Colonic mucosa (tissue), 4 donors: ENCODE data around the gene MAN1A1. TPM values are rescaled to one million over a fixed set of nuclear protein-coding genes. Genes with fewer than 3 reads are reported as not detected.

Experiments
- DNase-seq: peaks from one replicate; pipeline ENCODE4 v3.0.0-alpha.2; 2020
- H3K27ac ChIP-seq: fragments of 200-600 bp; one replicate; pipeline ENCODE4 v1.8.0; 2021
- H3K27me3 ChIP-seq: fragments of 200-600 bp; one replicate; pipeline ENCODE4 v1.8.0; 2021
- H3K36me3 ChIP-seq: fragments of 200-600 bp; one replicate; pipeline ENCODE4 v1.8.0; 2021
- H3K4me1 ChIP-seq: fragments of 200-600 bp; one replicate; pipeline ENCODE4 v1.8.0; 2021; ENCODE audit warnings: mild to moderate bottlenecking
- H3K4me3 ChIP-seq: fragments of 200-600 bp; one replicate; pipeline ENCODE4 v1.8.0; 2021
- H3K9ac ChIP-seq, 2 donors: one replicate each; pipeline ENCODE4 v1.7.0; 2013; ENCODE audit warnings: control low read depth in 2 of 2, low read depth in 2 of 2, low read length in 2 of 2
- H3K9me3 ChIP-seq: fragments of 200-600 bp; one replicate; pipeline ENCODE4 v1.8.0; 2021
- intact Hi-C: fragments of 100-400 bp; cut with DNase I; formaldehyde crosslinking; loops from one replicate; pipeline ENCODE4 v1.14.1; 2022
- total RNA-seq, 2 donors: library from RNA; stranded (reverse); fragmentation: NEBNext Ultra II Directional in 1 of 2; extraction: Animal tissue kit (Norgen Biotek cat#: 25700) in 1 of 2; gene quantifications; one replicate each; pipeline ENCODE4 v1.2.1, GENCODE V29; 2021
- TF ChIP-seq, protein P1 (sequence below): fragments of 200-600 bp; IDR thresholded peaks from one replicate; pipeline ENCODE4 v1.8.0; 2022; ENCODE audit warnings: antibody characterized with exemption, mild to moderate bottlenecking
- donor health status: healthy.
- donor health status: DM: no; HTN: no; CAD: no.
- donor health status: DM: no; HTN: no; CAD: no.

Gene MAN1A1
- total RNA-seq, 2 donors from 2014 or later = 43.5 to 77.1 TPM

DNA sequence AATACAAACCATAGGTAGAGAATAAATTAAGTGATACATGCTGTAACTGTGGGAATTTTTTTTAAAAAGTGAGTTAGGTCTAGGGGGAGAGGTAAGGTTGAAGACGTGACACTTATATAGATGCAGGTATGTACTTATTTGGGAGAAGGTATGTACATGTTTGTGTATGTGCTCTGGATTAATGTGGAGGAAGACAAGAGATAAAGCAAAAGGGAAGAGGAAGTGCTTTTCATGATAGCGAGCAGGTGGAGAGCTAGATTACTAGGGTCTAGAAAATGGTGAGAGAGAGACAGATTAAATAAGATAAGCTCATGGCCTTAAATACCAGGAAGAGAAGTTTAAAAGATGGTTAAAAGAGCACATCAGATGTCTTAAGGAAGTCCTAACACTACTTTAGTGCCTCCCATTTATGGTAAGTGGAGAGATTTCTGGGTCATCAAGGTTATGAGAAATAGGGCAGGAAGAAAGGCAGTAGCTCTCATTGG, 92.5 kb downstream of the MAN1A1 start:
- no peak overlapping the region for H3K4me3 ChIP-seq
- no peaks in the 10 kb centered on the region for H3K27me3 ChIP-seq
- no peaks in the 10 kb centered on the region for H3K9me3 ChIP-seq
- H3K36me3 ChIP-seq = no peaks in the 10 kb centered on the region
- no peak for DNase-seq
- TF ChIP-seq, protein P1, sequence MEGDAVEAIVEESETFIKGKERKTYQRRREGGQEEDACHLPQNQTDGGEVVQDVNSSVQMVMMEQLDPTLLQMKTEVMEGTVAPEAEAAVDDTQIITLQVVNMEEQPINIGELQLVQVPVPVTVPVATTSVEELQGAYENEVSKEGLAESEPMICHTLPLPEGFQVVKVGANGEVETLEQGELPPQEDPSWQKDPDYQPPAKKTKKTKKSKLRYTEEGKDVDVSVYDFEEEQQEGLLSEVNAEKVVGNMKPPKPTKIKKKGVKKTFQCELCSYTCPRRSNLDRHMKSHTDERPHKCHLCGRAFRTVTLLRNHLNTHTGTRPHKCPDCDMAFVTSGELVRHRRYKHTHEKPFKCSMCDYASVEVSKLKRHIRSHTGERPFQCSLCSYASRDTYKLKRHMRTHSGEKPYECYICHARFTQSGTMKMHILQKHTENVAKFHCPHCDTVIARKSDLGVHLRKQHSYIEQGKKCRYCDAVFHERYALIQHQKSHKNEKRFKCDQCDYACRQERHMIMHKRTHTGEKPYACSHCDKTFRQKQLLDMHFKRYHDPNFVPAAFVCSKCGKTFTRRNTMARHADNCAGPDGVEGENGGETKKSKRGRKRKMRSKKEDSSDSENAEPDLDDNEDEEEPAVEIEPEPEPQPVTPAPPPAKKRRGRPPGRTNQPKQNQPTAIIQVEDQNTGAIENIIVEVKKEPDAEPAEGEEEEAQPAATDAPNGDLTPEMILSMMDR = no peak
- intact Hi-C loops = no loop called here
- no peaks in the 10 kb centered on the region for H3K4me1 ChIP-seq
- H3K9ac ChIP-seq = no peak overlapping the region
- no peak overlapping the region for H3K27ac ChIP-seq

DNA sequence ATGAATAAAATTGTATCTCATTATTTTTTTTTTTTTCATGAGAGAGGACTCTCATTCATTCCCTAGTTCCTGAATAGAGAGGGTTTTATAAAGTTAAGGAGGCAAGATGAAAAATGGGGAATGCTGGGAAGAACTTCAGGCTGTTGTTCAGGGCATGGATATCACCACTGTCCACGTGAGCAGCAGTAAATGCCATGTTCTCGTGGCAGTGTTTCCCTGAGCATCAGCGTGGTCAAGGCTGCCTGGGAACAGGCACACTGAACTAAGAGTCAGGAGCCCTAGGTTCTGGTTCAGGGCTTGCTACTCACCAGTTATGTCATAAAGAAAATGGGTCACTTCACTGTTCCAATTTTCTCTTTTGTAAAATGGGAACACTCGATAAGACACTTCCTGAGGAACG, 93.2 kb downstream of the MAN1A1 start:
- H3K27me3 ChIP-seq = no peaks in the 10 kb centered on the region
- H3K36me3 ChIP-seq = no peaks in the 10 kb centered on the region
- H3K4me1 ChIP-seq = no peaks in the 10 kb centered on the region
- intact Hi-C loops = no loop called here
- DNase-seq = no peak
- H3K9ac ChIP-seq = no peak overlapping the region
- no peaks in the 10 kb centered on the region for H3K9me3 ChIP-seq
- TF ChIP-seq, protein P1 = no peak
- no peak overlapping the region for H3K4me3 ChIP-seq
- H3K27ac ChIP-seq = no peak overlapping the region

DNA sequence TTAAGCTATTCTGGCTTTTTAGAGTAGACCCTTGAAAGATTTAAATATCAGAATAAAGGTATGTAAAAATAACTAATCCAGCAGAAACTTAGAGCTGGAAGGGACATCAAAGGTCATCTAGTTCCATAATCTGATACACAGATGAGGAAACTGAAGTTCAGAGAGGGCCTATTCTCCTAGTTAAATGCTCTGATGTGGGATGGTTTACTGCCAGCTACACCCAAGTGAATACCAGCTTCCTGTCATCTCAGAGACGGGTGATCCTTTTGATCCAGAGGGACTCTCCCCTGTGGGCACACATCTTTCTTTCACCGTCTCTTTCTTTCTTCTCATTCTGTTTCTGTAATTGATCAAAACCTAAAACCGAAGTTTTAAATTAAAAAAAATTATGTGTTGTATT, 94.1 kb downstream of the MAN1A1 start:
- H3K27ac ChIP-seq = no peak overlapping the region
- no peaks in the 10 kb centered on the region for H3K36me3 ChIP-seq
- no peaks in the 10 kb centered on the region for H3K27me3 ChIP-seq
- no peaks in the 10 kb centered on the region for H3K4me1 ChIP-seq
- H3K9ac ChIP-seq = no peak overlapping the region
- DNase-seq = no peak
- H3K9me3 ChIP-seq = no peaks in the 10 kb centered on the region
- no peak overlapping the region for H3K4me3 ChIP-seq
- TF ChIP-seq, protein P1 = no peak
- intact Hi-C loops = no loop called here

DNA sequence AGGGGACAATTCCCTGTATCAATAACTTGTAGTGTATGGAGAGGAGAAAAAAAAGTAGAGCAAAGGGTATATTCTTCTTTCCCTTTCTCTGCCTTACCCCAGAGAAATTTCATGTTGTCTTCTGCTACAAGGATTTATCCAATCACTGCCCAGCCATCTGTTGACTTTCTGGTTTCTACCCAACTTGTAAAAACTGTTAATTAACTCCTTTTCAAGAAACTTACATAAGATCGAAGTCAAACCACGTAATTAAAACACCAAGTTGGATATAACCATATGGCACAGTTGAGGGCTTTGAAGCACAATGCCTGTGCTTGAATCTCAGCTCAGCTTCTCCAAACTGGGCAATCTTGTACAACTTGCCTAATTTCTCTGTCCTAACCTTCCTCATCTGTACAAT, 99.5 kb downstream of the MAN1A1 start:
- Histone ChIP-seq H3K9ac (no peak overlapping the region), H3K27ac (no peak overlapping the region), H3K36me3 (no peaks in the 10 kb centered on the region), H3K4me1 (no peaks in the 10 kb centered on the region), H3K9me3 (no peaks in the 10 kb centered on the region), H3K4me3 (no peak overlapping the region), H3K27me3 (no peaks in the 10 kb centered on the region)
- TF ChIP-seq, protein P1 = no peak
- intact Hi-C loops = no loop called here
- DNase-seq = no peak

DNA sequence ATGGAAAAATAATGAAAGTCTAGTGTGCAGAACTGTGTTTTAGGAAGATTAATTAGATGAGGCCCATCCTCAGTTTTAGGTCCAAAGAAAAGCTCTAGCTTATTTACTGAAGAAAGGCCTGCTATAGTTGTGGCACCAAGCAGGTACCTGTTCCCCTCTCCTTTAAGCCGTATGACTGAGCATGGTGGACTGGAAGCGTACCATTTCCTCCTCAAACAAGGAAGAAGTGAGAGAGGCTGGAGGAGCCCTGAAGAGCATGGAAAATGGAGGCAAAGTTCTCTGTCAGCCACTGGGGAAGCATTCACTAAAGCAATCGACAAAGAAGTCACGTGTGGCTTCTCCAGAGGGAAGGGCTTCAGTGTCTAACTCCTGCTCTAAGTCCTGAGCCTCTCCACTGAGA, 100.2 kb downstream of the MAN1A1 start:
- H3K27me3 ChIP-seq = no peaks in the 10 kb centered on the region
- no peak overlapping the region for H3K9ac ChIP-seq
- TF ChIP-seq, protein P1 = no peak
- no peak overlapping the region for H3K27ac ChIP-seq
- intact Hi-C loops = no loop called here
- H3K36me3 ChIP-seq = no peaks in the 10 kb centered on the region
- no peaks in the 10 kb centered on the region for H3K9me3 ChIP-seq
- DNase-seq = no peak
- H3K4me3 ChIP-seq = no peak overlapping the region
- H3K4me1 ChIP-seq = no peaks in the 10 kb centered on the region

DNA sequence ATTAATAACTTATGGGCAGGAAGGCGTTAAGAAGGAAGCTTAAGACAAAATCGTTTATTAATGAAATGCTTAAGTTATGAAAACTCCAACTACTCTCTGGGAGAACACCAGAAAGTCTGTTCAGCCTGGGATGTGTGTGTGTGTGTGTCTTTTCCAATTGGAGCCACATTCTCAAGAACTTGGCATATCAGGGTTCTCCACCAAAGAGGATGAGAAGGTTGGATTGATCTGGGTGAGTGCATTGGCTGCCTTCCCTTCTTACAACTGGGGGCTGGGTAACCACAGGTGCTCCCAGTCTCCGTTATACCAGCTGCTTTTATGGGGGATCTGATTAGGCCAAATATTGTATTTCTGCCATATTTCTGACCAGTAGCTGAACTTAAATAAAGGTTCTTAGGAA, 102.1 kb downstream of the MAN1A1 start:
- no peak overlapping the region for H3K27ac ChIP-seq
- TF ChIP-seq, protein P1 = no peak
- intact Hi-C loops = no loop called here
- H3K27me3 ChIP-seq = no peaks in the 10 kb centered on the region
- no peak overlapping the region for H3K4me3 ChIP-seq
- DNase-seq = no peak
- H3K4me1 ChIP-seq = no peaks in the 10 kb centered on the region
- no peak overlapping the region for H3K9ac ChIP-seq
- no peaks in the 10 kb centered on the region for H3K36me3 ChIP-seq
- H3K9me3 ChIP-seq = no peaks in the 10 kb centered on the region
